T-helper 1 cell (primary cell): ENCODE data around the gene KIRREL3.

Experiments
- DNase-seq, 5 donors: peaks; one replicate each; pipeline ENCODE4 v3.0.0-alpha.2; 2012 to 2020

Gene KIRREL3

DNA sequence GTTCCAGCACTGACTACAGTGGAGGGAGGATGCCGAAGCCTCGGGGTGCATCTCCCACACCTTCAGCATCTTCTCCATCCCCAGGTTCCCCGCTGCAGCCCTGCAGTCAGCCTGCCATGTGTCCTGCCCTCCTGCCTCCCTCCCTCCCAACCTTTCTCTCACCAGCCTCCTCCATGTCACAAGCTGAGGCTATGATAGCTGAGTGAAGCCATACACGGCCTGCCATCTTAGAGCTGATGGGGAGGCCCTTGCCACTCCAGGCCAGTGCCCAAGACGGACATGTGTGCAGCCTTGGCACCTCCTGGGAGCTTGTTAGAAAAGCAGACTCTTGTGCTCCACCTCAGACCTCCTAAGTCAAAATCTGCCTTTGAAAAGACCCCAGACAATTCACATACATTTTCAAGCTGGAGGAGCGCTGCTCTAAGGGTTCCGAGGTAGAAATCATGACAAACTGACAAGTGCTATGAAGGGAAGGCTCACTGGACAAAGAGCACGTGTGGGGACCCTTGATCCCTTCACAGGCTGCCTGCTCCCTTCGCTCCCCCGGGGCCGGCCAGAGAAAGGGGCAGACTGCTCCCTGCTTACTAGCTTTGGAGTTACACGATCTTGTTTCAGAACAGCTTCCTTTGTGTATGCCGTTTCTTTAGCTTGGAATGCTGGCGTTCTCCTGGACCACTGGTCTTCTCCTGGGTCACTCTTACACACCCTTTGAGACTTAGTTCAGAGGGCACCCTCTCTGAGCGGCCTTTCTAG is 521.2 kb downstream of the KIRREL3 start:
- DNase-seq: no peak

DNA sequence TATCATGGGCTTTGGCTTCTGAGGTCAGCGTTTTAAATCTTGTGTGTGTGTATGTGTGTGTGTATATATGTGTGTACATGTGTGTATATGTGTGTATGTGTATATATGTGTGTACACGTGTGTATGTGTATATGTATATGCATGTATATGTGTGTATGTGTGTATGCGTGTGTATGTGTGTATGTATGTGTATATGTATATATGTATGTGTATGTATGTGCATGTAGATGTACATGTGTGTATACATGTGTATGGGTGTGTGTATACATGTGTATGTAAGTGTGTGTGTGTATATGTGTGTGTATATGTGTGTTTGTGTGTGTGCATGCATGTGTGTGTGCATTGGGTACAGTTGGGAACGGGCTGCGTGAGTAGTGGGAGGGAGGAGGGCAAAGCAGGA is 522.1 kb downstream of the KIRREL3 start:
- no peak for DNase-seq

DNA sequence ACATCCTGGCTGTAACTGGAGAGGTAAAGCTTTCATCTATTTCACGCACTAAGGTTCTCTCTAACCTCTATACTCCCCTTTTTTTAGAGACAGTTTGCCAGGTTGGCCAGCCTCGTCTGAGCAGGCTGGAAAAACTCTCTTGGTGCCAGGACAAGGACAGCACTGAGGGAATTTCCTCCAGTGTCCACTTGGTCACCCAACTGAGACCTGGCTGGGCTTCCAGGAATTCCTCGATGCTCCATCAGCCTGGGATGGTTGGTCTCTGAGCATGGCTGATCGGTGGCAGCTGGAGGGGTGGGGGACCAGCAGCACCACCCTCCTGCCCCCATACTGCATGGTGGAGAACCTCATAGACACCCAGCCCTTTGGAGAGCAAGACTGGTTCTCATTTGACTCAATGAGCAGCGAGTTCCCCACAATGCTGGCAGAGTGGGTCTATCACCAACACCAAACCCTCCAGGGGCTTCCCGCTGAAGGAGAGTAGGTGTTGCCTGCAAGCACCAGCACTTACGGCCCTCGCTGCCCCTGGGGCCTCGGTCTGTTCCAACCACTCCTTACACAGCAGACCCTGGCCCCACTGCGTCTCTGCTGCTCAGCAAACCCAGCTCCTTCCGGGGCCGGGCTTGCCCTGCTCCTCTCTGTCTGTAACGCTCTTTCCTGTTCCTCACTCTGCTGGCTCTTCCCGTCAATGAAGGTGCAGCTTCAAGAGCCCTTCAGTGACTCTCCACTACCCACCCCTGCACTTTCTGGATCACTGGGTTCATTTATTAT is 522.9 kb downstream of the KIRREL3 start:
- peak in 1 of 5 donors; percentile 67 for DNase-seq

DNA sequence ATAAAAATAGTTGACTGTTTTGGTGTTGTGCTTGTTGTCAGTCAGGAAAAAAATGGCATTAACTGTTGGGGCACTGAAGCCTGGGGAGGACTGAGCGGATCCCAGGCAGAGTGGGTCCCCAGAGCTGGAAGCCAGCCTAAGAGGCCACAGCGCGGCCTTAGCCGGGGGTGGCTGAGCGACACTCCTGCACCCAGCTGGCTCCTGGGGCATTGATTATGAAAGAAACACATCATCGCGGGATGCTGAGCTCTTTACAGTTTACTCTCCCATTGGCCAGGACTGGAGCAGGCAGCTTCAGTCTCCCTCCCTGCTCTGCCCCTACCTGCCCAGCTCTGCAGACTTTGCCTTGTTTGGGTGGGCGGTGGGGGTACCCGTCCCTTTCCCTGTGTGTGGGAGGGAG is 523.6 kb downstream of the KIRREL3 start:
- no peak for DNase-seq

DNA sequence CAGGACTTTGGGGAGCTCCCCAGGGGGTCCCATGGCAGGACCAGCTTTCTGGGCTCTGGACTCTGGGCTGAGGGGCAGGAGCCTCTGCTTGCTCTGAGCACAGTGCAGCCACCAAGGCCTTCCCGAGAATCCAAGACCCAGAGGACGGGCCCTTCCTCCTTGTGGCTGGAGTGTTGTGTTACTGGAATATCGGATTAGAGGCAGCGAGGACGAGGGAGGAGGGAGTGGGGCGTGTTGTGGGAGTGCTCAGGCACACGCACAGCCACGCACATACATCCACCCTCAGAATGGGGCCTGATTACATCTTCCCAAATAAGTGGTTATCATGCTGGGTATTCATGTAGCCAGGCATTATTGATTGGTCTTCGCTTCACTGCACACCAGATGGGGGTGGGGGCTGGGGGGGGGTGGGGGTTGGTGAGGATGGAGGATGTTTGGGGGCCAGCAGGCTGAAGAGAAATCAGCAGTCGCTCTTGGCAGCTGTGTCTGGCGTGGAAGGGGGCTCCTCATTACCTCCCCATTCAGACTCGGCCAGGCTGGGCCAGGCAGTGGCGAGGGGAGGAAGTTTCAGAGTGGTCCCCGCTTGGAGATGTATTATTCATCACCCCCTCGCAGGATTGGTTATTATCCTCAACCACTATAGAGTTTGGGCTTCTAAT is 524.2 kb downstream of the KIRREL3 start:
- DNase-seq: no peak

DNA sequence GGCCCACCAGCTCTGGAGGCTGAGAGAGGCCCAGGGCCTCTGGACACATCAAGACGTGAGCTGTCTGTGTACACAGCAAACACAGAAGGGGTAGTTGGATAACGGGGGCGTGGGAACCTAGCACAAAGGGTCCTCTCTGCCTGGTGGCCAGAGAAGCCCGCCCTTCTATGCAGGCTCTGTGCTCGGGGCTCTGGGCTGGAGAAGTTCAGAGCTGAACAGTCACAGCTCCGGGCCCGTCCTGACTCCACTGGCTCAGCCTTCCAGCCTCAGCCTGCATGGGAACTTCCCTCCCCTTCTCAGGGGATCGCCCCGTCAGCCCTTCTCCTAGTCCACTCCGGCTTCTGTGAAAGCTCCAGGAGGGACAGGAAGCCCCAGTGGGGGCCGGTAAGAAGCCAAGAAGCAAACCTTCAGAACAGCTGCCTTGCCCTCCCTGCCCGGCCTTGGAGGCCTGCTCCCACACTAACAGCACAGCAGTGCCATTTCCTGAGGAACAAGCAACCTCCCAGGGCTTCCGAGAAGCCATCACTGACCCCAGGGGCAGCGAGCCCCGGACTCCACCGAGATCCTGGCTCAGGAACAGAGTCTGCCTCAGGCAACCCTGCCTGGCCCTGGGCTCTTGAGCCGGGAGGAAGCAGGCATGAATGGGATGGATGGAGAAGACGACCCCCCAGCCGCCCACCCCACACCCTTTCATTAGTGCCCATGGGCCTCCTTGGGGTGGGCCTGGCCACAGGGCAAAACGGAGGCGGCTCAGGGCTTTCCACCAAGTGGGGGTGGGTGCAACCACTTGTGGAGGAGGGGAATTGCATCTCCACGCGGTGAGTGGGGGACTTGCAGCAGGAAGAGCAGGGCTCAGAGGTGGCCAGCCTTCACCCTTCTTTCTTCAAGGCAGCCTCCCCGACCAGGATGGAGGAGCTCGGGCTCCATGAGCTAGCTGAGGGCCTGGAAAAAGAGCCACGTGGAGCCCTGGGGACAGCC is 525.3 kb downstream of the KIRREL3 start:
- no peak for DNase-seq

DNA sequence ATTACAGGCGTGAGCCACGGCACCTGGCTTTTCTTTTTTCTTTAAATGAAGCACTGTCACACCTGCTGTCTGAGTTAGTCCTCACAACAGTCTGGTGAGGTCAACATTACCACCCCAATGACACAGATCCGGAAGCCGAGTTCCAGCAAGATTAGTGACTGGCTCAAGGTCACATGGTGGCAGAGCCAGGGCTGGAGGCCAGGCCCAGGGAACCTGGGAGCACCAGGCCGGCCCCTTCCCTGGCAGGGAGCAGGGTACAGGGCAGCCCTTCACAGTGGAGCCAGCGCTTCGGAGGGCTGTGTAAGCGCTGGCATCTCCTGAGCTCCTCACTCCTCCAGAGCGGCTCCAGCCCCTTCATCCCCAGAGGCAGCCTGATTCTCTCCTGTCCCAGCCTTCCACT is 526.4 kb downstream of the KIRREL3 start:
- DNase-seq: no peak

DNA sequence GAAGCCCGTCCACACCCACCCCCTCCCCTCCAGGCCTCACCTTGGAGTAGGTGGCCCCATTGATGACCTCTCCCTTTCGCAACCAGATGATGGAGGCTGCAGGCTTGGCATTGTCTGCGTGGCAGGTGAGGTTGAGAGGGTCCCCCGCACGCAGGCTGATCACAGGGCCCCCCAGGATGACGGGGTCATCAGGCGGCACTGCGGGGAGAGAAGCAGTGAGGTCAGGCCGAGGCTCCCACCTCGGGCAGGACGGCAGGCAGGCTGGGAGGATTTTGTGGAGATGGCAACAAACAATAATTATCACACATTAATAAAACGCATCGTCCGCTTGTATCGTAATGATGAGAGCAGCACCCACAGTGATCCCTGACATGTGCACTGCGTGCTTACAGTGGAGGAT is 527.3 kb downstream of the KIRREL3 start:
- DNase-seq: no peak

DNA sequence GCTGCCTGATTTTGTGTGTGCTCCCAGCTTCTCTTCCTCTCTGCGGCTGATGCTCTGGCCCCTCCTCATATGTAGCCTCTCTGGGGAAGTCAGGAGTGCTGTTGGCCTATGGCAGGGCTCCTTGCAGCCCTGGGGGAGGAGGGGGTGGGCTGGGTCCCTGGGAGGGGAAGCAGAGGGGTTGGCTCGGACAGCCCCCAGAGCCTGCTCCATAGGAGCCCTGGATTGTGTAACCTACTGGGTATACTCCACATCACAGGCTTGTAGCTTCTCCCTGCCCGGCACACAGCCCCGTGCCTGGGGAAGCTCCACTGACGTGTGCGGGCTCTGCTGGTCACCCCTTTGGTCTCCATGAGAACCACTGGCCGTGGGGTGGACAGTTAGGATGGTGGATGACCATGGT is 531.3 kb downstream of the KIRREL3 start:
- no peak for DNase-seq

DNA sequence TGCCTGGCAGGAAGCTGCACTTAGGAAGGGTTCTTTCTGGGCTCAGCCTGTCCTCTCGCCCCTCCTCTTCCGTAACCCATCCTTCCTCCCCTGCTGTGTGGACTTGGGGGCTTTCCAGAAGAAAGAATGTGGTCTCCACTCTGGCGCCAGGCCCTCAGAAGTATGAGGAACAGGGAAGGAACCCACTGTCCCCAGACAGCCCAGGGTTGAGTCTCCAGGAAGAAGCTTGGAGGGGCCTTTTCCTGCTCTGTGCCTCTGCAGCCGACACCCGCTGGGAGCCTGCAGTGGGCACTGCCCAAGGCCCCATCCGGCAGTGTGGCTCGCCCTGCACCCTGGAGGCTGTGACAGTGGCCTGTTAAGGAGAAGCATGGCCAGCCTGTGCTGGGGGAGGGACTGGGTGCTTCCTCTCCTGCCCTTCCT is 532.5 kb downstream of the KIRREL3 start:
- DNase-seq: no peak

DNA sequence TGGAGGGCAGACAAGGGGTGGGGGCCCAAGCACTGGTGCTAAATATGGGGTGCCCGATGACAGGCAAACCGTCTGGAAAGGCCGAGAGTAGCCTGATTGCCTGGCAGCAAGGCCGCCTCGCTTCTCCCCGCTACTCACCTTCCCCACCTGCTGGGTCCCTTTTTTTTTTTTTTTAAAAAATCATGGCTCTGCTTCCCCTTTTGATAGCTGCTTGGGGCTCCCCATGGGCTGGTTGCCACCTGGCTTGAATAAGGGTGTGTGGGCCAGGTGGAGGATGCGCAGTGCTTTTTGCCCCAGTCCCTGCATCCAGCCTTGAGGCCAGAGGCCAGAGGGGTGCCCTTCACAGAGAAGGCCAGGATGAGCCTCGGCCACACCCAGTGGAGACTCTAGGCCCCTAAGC is 533.1 kb downstream of the KIRREL3 start:
- DNase-seq: no peak

DNA sequence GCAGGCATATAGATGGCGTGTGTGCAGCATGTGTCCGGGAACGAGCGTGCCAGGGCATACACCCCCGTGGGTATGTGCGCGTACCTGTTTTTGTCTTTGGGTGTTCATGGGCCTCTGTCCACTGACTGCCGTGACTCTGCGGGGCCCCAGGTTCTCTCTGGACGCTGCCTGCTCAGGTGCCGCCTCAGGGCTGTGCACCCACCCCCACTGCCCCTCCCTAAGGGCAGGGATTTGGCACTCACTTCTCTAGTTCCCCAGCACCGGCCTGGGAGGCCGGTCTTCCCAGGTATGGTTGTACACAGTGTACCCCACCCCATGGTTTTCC is 533.6 kb downstream of the KIRREL3 start:
- no peak for DNase-seq

DNA sequence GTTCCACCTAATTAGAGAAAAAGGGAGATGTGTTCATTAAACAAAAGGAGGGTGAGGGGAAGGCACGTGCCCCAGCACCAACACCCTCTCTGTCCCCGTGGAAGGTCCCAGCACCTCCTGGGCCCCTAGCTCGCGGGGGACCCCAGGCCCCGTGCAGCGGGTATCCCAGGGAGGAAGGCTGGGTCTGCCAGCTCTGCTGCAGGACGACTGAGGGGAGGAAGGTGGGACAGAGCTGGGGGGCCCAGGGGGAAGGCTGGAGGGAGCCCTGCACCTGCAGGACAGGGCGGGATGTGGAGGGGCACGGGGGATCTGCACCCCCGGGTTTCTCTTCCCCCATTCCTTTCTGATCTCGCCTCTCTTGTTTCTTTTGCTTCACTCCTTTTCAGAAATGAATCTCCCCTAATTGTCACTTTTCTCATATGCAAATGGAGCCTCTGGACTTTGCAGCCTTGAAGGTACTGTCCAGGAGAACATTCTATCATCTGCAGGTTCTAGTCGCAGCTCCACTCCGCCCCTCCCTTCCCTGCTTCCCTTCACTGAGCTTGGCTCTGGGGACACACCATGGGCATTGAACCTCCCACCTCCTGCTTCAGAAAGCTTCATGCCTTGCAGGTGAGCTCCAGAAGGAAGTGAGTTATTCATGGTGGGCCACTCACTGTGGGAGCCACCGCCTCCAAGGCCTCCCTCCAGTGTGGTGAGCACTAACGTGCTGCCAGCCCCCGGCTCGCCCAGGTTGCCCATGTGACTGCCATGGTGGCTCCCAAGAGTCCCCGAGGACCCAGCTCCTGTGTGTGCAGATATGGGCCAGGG is 534.1 kb downstream of the KIRREL3 start:
- no peak for DNase-seq

DNA sequence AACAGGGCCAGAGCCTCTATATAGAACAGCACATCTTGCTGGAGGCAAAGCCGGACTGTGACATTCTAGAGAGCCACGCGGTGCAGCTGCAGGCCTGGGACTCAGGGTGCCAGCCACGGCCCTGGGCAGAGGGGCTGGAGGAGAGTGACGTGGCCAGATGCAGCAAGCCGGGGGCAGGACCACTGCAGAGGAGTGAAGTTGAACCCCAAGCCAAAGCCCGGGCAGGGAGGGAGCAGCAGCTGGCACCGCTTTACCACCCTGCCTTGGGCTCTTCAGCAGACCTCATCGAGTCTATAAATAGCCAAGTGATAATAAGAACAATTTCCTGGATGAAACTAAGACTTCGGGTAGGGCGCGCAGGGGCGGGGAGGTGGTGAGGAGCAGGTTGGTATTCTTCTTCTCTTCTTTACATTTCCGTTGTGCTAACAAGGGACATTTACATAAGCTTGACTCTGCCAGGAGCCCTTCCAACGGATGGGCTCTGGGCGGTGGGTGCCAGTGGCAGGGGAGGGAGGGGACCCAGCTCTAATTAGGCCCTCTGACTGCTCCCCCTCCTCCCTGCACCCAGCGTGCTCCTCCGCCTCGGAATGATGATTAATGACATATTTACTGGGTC is 534.9 kb downstream of the KIRREL3 start:
- DNase-seq: peak in 1 of 5 donors; percentile 71

DNA sequence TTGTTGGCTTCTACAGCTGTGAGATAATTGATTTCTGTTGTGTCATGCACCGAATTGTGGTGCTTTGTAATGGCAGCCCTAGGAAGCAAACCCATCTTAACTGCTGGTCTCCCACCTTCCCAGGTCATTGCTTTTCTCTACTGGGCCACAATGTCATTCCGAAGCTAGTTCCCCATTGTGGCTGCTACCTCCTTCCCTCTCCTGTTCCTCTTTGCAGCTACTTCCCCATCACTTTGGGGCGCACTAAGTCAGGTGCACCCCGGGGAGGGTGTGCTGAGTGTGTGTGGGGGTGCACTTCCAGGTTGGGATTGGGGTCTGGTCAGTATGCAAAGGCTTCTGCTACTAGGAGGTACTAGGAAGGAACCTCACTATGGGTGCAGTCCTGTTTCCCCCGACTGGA is 535.8 kb downstream of the KIRREL3 start:
- DNase-seq: no peak

DNA sequence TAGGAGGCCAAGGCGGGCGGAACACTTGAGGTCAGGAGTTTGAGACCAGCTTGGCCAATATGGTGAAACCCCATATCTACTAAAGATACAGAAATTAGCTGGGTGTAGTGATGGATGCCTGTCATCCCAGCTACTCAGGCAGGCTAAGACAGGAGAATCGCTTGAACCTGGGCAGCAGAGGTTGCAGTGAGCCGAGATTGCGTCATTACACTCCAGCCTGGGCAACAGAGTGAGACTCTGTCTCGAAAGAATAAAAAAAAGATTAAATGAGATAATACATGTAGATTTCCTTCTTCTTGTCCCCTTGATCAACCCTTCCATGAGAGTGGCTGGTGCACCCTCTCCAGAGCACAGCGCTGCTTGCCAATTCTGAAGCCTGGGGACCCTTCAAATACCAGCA is 538.1 kb downstream of the KIRREL3 start:
- DNase-seq: no peak

DNA sequence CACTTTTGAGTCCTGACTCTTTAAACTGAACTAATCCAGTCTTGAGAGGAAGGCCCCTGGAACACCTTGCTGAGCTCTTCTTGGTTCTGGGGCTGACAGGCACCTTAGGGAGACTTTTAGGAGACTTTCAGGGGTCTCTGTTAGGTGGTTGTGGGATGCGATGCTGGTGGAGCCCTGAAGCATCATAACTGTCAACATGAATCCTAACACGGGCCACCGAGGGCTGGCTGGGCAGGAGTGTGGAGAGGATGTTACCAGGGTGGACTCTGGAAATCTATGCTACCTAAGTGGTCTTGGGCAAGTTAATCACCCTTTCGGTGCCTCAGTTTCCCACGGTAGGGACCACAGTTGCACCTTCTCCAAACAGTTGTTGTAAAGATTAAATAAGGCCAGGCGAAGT is 538.6 kb downstream of the KIRREL3 start:
- DNase-seq: no peak

DNA sequence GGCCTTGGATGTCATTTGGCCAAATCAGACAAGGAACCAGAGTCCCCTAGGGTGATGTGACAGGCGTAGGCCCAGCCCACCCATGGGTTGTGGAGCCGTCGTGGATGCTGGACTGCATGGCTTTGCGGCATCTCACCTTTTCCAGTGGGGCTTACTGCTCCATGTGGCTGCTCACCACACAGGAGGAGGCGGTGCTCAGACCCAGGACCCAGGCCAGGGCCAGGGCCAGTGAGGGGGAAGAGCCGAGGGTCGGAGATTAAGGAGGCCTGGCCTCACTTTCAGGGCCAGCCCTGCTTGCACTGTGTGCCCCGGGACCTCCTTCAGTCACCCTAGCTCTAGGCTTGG is 539.5 kb downstream of the KIRREL3 start:
- DNase-seq: no peak

DNA sequence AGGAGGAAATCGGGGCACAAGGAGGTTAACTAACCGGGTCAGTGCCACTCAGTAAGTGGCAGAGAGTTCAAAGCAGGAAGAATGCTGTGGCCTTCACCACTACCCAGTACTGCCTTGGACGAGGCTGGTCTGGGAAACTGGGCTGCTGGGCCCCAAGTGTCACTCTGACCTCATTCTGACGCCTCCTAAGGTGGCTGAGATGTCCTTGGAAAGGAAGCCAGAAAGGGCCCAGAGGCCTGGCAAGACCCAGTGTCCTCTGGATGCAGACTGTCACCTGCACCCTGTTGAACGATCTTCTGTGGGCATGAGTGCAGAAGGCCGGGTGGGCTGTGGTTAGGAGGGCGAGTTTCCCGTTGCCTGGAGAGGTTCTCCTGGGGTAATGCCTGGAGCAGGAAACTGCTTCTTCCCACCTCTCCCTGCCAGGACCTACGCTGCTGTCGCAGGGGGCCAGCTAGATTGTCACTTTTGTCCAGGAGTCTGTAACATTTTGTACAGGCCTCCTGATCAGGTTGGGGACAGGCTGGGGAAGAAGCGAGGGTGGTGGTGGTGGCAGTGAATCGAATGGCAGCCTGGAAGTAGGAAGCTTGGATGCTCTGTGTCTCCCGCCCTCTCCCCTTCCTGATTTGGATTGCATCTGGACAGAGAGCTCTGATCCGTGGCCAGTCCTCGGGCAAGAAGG is 540.0 kb downstream of the KIRREL3 start:
- DNase-seq: no peak

DNA sequence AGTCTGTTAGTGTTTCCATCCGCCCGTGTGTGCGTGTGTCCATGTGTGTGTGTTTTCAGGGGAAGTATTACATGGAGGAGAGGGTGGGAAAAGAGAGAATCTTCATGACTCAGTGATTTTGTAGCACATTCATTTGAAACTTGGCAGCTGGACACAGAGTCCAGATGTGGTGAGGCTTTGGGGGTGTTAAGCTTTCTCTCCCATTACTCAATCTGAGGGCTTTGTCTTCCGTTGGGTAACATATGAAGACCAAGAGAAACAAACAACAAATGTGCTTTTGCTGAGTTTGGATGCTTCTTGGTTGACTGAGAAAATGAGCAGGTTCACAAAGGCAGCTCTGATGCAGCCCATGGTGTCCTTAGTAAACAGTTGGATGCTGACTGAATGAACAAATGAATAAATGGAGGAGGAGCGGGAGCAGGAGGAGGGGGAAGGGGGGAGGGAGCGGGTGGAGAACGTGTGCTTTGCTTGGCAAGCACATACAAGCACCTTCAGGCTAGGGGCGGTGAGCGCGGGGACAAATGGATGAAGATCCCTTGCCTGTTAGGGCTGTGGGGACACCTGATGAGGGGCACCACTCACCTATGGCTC is 540.8 kb downstream of the KIRREL3 start:
- no peak for DNase-seq

DNA sequence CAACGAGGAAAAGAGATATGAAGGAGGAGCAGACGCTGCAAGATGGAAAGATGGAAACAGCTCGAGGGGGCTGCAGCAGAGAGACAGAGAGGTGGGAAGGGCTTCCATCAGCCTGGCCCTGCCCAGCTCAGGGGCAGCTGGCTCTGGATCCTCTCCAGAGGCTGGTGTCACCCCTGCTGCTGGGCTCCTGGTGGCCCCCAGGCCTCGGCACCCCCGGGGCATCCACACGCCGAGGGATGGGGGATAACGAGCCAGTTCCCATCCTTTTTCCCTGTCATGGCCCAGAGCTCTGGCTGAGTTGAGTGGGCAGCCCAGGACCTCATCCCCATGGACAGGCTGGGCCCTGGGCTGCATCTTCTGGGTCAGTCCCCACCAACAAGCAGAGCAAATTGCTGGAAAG is 542.8 kb downstream of the KIRREL3 start:
- no peak for DNase-seq
